Activated CD4-positive, alpha-beta T cell treated with anti-CD3 and anti-CD28 coated beads for 24 hours (primary cell): ENCODE data around the gene USP6NL.

Experiments
- DNase-seq, 2 donors: peaks; one replicate each; pipeline ENCODE4 v3.0.0-alpha.2; 2020; ENCODE audit warnings: low read depth in 2 of 2

The USP6NL gene

DNA sequence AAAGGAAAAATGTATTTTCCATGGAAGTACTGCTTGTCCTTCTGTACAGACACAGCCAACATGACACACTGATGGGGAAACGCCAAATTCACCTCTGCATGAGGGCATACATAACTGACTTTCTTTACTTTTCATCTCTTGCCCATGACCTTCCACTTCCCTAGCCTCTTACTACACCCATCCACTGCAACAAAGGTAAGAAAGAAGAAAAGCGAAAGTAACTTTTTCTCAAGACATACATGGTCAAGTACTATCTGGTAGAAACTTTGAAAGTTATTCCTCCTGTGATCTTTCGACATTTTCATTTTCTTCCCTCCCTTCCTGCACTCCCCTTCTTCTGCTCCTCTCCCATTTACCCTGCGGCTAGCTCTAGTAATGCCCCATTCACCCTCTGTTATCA, 130.8 kb downstream of the USP6NL start:
- no peak for DNase-seq

DNA sequence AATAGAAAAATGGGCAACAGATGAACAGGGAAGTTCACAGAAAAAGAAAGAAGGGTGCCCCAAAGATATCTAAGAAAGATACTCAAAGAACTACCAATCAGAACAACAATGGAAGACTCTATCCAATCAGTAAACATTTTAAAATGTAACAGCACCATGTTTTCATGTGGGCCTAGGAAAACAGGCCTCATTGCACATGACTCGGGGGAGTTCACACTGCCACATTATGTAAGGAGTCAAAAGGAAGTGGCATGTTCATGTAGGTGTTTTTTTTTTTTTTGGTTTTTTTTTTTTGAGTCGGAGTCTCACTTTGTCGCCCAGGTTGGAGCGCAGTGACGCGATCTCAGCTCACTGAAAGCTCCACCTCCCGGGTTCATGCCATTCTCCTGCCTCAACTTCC, 132.2 kb downstream of the USP6NL start:
- DNase-seq = no peak

DNA sequence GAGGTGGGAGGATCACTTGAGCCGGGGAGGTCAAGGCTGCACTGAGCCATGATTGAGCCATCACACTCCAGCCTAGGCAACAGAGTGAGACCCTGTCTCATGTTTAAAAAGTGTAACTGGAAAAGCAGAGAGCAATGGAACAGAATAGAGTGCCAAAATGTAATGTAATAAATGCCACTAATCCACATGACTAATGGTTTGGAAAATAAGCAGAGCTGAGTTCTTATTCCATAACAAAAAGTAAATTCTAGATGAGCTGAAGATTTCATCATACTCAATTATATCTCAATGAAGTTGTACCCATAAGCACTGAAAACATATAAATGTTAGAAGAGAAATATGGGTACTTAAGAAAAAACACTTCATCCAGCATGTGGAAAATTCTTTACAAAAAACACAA, 132.6 kb downstream of the USP6NL start:
- no peak for DNase-seq

DNA sequence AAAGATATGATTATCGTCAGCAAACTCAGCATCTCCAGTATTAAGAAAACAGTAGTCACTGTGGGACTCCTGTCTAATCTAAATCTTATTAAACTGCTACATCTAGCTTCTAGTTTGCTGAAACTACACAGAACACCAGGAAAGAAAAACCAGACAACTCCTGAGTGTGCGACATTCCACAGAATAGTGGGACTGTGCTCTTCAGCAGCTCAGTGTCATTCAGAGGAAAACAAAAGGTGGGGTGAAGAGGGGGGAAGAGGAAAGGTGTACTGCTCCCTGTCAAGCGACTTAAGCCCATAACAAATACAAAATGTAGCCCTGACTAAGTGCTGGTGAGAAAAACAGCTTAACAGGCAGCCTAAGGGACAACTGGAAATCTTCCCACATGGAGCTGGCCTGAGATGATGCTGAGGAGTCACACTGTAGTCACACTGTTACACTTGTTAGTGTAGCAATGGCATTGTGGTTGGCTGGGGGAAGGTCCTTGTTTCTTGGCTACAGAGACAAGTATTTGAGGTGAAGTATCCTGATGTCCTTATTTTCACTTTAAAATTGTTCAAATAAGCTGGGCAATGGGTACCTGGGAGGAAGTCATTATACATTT, 135.5 kb downstream of the USP6NL start:
- no peak for DNase-seq

DNA sequence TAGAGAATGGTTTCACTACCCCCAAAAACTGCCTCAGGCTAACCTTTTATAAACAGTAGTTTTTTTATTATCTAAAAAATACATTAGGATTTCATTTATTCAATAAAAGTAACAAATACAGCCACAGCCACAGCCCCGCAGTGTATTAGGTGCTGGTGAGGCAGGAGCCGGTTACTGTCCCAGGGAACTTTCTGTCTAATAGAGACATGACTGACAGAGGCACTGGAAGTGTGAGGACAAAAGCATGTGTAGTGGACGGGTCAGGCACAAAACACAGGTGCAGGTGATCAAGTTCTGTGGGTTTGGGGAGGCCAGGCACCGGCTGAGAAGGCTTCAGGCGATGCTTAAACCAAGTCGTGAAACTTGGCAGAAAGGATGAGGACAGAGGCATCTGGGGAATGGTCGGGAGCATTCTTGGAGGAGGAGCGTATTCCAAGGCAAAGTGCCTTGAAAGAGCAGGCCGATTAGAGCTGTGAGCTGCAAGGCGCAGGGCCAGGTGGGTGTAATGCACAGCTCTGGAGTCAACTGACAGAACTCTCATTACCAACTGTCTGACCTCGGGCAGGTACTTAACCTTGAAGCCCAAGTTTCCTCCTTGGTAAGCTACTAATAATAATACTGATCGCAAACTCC, 138.2 kb downstream of the USP6NL start:
- no peak for DNase-seq

DNA sequence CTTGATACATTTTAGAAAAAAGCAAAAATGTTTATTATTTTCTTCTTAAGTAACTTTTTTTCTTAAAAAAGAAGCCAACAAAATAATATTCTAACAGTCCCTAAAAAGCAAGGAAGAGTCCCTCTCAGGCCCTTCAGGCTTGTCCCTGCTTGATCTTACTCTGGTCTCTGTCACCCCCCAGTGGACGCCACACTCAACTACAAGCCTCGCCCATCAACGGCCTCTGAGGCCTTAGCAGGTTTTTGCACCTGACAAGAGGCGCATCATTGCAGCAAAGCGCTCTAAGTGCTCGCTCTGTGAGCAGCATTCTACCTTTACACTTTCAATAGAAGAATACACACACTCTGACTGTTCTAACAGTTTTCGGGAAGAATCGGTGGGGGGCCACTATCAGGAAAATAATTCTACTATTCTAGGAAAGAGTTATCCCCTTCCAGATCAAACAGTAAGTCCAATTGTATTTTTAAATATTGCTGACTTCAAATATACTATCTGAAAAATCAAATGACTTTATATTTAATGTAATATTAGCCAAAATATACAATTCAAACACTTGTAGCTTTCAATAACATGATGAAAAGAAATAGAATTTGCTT, 139.2 kb downstream of the USP6NL start:
- DNase-seq = peak; percentile 64 to 65

DNA sequence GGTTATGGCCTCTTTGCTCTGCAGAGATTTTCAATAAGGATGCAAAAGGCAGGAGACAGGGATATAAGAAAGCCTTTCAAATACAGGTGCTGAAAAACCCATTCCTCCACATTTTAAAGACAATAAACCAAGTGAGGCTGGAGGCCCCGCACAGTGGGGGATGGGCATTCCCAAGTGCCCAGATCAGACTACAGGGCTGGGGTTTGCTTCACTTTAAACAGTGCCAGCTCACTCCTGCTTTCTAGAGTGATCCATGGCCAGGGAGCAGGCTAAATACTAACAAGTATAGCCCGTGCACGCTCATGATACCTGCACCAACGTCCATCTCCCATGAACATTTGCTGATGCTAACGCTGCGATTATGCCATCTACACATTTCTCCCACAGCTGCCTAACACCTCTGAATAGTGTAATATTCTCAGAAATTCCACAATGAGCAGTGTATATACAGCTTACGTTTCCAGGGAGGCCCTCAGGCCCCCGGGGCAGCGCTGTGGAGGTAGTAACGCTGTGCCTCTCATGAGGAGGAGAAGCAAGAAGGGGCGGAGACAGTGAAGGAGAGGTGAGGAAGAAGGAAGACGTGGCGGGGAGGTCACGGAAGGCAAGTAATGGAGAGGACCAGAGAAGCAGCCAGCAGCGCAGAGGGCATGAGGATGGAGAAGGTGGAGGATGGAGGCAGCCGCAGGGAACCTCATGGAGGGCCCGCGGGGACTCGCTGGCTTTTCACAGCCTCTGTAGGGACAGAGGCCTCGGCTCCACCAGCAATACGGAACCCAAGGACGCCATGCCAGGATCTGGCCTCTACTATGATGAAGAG, 141.7 kb downstream of the USP6NL start:
- no peak for DNase-seq

DNA sequence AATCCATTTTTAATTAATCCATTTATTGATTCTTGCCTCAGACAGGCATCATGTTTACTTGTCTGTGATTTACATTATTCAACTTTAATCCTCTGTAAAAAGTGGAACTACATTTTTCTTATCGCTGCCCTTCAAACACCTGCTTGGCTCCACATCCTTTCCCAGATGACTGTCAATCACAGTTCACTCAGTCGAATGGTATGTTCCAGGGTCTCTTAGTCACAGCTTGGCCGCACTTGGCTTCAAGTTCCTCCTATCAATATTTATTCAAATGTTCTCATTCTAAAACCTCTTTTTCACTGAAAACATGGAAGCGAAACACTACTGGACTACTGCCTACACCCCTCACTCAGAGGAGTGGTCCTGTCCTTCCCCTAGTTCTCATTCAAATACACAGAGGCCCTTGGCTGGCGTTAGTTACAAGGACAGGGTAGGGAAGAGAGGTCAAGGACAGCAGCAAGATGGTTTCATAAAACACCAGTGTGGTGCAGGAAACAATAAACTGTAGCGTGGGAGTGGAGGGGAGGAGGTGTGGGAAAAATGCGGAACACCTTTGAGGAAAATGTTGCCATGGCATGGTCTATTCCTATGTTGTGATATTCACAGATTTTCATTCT, 143.2 kb downstream of the USP6NL start:
- DNase-seq = no peak

DNA sequence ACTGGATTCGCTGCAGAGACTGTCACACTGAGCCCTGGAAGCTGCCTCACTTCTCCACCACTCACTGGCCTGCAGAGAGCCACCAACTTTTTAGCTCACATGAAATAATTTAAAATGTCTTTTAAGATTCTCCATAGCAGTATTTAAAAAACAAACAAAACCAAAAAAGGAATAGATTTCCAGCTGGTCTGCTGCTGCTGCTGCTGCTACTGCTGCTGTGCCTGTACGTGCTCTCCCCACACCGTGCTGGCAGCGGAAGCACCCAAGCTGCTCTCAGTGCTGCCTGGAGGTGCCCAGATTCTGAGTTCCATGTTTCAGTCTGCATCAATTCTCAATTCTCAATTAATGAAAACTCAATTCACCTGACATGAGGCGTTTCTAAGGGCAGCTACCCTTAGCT, 146.0 kb downstream of the USP6NL start:
- DNase-seq = no peak

DNA sequence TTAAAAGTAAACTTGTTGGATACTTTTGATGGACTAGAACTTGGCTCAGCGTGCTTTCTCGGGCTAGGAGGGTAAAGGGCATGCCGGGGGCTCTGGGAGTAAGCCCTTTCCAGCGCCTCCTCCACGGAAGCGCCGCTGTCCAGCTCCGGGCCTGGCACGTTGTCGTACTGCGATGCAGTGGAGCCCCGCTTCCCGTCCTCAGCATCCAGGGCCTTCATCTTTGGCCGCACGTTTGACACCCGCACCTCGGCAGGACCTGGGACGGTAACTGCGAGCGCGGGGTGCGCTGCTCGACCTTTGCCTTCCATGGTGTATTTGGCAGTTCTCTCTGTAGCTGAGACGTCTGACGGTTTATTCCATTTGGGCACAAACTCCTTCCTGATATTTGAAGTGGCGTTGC, 148.3 kb downstream of the USP6NL start:
- DNase-seq = no peak

DNA sequence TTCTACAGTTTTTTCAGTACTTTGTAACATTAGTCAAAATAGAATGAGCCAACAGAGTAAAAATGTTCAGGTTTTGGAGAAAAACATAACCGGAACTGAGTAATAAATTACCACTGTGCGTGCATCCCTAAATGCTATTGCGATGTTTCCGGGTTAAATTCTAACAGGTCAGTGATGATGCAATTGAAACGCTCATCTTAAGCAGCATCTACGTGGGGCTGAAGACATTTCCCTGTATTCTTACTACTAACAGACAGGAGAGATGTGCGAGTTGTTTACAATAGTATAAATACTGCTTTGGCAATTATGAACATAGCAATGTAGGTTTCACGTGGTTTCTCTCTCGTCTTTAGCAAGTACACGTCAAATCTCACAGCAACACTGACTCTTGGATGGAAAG, 149.4 kb downstream of the USP6NL start:
- no peak for DNase-seq

DNA sequence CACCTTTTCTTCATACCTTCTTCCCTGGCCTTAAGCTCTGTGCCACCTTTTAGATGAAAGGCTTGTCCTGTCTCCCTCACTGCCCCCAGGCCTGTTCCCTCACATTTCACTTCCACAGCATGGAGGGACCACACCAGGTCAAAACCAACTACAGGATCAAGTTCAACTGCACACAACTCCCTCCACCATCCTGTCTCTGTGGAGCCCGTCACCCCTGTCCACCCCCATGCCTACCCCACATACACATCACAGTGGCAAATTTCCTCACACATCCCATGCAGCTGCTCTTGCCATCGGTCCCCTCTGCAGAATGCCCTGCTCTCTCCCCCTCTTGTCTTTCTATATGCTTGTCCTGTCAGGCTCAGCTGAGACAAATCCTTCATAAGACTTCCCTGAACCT, 154.1 kb downstream of the USP6NL start:
- no peak for DNase-seq

DNA sequence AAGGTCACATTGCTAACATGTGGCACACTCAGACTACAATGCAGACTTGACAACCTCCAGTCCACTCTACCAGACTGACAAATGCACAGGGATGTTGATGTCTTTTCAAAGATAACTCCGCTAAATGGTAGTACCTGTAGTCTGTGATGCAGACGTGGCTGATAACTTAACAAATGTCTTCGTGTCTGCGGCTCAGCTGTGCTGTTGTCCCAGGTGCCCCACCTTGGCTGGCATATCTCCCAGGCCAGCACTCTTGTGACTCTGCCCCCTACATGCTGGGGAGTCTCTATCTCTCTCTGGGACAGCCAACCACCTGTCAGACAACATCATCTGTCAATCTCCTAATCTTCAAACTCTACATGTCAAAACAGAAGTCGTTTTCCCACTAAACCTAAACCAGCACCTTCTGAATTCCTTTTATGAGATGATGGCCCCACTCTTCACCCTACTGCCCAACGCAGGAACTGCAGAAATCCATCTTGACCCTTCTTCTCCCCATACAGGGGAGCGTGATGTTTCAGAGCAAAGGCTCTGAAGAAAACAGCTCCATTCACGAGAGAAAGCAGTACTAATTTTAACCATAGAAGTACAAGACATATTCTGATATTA, 156.4 kb downstream of the USP6NL start:
- no peak for DNase-seq

DNA sequence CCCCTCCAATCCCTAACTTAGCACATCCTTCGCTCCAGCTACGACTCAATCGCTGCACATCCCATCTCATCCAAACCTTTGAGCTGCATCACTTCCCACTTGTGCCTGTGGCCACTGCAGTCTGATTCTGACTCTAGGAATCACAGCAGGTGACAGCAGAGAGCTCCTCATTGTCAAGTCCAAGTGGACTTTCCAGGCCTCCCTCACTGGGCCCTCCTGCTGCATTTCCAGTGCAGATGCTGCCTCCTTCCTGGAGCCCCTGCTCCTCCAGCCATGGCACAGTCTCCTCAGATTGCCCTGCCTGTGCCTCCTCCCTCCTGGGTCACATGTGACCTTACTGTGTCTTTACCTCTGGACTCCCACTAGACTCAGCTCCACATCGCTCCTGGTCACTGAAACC, 157.3 kb downstream of the USP6NL start:
- no peak for DNase-seq

DNA sequence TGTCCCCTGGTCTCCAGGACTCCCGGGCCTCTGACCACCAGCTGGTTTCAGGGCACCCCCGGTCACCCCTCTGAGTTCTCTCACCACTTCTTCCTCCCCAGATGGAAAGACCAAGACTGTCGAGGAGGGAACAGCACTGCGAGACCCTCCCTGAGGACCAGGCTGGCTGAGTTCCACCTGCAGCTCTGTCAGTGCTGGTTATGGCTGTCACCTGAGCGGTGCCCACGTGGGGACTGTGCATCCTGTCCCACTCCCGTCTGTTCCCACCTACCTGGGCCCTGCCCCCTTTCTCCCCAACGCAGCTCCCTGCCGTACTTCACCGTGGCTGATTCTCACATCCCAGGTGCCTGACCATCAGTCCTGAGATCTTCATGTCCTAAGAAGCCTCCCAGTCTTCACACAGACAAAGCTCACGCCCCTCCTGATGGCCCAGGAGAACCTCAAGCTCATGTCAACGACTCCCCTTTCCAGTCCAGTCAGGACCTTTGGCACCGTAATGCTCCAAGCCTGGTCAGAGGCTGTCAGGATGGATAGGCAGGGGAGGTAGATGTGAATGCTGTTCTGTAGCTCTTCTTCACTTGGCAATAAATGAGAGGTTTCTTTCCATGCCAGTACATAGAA, 159.7 kb downstream of the USP6NL start:
- no peak for DNase-seq

DNA sequence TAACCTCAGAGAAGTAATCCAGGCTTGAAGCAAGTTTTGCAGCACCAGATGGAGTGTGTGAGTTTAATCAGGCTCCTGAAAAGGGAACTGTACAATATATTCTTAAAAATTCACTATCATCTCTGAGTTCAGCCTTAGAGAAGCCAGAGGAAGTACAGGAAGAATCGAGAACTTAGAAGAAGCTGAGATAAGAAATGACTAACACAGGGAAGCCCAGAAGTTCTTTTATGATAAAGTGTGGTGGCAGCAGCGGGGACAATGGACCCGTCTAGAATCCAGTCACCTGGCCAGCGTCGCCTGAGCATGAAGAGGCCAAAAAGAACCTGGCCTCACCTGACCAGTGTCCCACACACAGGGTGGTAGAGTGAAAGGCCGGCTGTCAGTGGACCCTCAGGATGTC, 161.0 kb downstream of the USP6NL start:
- no peak for DNase-seq

DNA sequence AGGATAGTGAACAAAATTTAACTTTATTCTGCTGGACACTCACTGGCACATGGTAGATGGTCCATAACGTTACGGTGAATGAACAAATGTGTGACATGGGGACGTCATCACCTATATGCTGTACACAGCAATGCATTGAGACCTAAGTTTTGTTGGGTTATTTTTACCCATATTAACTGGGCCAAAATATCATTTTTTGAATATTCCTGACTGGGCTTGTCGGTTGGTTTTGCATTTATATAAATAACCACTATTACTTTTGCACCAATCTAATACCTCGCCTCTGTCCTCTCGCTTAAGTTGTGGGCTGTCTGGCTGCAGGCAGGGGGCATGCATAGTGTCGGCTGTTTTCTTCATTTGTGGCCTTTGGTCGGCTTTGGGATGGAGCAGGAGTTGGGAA, 161.7 kb downstream of the USP6NL start:
- no peak for DNase-seq

DNA sequence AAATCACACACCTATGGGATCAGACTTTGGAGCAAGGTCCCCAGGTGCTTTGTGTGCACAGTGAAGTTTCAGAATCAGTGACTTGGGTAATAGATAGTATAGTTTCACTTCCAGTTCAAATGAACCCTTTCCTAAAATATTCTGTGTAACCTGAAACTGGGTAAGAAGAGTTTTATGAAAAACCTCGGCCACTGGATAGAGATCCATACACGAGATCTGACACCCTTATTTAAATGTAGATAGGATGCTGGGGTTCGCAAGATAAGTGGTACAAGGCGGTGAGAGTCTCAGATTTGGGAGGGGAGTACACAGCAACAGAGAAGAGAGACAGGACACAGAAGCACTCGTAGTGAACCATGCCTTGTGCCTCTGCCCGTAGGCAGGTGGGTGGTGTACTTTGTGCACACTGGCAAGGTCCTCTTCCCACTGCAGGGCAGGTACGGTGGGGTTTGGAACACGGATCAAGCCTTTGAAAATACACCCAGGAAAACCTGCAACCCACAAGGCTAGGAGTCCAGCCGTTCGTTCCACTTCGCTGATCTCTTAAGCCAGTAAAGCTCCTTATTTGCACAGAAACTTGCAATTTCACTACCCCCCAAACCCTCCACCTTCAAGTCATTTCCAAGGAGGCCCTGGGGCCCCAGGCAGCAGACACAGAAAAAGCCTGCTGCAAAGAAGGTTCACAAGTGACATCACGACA, 162.8 kb downstream of the USP6NL start:
- DNase-seq = no peak

DNA sequence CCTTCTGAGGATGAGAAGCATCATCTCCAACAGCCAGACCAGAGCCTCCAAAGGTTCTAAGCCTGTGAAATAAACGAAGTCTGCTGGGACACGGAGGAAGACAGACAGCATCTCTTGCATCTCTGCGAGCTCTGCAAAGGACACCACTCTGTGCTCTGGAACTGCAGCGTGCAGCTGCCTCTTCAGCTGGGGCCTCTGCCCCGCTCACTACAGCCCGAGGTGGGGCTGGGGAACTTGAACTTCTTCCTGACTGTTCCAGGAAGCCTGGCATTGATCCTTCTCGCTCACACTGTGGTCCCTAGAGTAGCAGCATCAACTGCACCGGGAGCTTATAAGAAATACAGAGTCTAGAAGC, 163.3 kb downstream of the USP6NL start:
- DNase-seq = no peak

DNA sequence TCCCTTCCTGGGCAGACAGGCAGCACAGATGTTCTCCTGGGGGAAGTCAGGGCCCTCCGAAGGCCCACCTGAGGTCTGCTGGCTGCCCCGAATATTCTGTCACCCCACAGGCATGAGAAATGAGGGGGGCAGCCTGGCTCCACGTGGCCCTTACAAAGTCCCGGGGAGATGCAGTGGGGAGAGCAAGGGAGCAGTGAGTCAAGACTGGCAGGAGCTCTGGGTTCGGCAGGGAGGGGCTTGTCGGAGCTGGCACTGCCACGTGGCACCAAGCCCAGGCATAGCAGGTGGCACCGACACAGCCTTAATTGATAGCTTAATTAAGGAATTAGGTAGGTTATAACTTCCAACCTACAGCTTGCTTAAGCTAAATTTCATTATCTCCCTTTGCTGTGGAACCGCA, 163.9 kb downstream of the USP6NL start:
- DNase-seq = no peak

DNA sequence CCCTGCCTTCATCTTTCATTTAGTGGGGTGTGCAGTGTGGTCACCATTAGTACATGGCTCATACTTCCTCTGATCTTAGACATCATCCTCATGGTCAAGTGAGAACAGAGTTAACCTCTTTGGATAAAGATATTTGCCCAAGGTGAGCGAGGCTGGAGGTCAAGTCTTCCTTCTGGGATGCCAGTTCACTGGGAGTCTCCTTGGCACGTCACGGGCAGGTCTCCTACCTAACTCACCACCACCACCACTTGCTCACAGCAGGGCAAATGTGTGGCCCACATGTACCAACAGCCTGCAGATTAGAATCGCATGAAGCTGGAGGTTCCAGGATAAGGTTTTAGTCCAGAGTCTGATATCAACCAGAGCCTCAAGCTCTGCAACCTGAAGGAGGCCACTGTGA, 164.6 kb downstream of the USP6NL start:
- no peak for DNase-seq
